DMS79 (cell line): ENCODE results near the gene BMPR1B.
"Not testable (repeated sequence)": the region's sequence is repeated elsewhere in the genome, so short reads cannot be mapped to it uniquely, and the experiment has no call there.

ENCODE experiments used
- DNase-seq: peaks from one replicate; lab custom pipeline; 2025; lab: John Stamatoyannopoulos, UW

BMPR1B gene

DNA sequence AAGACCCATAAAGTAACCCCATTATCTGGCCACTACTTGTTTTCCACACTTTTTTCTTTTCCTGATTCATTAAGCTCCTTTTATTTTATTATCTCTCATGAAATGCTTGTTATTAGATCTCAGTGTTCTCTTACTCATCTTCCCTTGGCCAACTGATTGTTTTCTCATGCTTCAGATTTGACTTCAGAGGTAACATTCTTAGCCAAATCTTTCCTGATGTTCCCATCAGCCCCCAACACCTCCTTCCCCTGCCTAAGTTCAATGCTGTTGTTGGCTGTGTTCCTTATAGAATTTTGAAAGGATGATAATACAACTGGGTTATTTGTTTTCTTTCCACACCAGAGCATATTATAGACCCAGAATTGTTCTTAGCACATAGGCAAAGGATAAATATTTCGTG lies 75.6 kb downstream of the BMPR1B start:
- no peak for DNase-seq

DNA sequence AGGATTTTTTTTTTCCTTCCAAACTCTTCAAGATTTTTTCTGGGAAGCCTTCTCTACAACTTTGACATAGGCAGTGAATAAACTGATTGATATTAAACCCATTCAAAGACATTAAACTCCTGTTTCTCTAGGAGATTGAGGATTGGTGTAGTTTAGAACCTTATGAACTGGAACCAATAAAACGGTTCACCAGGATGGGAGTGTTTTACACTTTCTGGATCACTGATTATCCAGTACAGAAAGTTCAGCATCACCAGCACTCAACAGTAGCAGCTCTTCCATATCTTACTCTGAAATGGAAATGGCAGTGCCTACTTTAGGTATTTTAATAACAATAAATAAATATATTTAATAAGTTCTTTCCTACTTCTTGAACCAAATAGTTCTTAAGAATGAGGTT lies 76.7 kb downstream of the BMPR1B start:
- no peak for DNase-seq

GRCh38 chr4:94841166-94841863 lies 83.6 kb downstream of the BMPR1B start:
- not testable (repeated sequence) for DNase-seq

DNA sequence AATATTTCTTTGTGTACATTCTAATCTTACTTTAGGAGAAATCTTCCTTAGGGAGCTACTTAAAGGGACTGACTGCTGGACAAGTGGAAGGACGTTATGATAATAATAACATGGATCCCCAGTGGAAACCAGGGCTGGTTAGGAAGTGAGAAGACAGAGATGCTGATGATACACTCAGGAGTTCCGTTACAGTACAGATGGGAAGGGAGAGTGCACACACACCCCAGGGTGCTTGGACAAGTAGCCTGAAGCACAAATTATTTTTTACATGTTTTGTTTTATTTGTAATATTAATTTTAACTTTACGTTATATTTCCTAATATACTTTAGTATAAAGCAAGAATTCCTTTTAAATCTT lies 84.1 kb downstream of the BMPR1B start:
- no peak for DNase-seq

DNA sequence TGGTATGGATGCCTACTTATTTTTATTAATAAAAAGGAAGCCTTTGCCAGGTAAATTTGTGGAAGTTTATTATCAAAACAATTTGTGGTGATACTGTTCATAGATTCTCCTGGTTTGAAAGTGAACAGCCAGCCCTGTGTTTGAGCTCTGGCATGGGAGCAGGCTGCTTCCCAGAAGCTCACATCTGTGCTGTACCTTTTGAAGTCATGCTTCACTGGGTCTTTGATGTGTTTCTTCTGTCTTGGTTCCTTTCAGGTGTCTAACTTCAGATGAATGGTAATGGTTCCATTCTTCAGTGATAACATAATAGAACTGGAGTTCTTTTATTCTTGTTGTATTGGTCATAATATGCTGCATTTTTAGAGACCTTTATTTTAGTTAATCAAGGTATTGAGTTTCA lies 85.5 kb downstream of the BMPR1B start:
- no peak for DNase-seq

DNA sequence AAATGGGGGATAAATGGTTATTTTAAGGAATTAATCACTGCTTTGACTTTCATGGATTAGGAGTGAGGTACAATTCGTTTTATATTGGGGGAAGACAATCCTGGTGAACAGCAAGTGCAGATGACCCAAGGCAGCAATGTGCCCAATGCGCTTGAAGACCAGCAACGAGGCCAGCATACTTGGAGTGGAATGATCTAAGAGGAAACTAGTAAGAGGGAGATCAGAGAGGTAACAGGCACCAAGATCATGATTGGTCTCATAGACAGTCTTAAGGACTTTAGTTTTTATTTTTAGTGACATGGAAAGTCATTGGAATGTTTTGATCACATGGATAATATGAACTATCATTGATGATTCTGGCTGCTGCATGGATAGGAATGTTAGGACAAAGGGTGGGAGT lies 90.6 kb downstream of the BMPR1B start:
- no peak for DNase-seq

DNA sequence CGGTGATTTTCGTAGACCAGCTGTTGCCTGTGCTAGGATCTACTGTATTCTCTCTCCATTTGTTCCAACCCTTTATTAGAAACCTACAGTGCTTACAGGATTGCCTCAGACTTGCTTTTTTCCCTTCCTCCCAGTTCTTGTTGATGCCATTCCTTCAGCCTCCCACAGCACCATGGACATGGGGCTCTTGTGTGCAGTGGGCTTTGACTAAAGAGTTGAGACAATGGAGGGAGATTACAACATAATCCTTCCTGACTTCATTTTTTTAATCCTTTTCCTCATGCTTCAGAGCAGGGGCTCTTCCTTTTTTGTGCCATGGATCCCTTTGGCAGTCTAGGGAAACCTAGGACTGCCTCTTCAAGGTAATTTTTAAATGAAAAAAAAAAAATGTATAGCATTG lies 92.1 kb downstream of the BMPR1B start:
- DNase-seq: no peak

GRCh38 chr4:94852616-94853015 lies 94.9 kb downstream of the BMPR1B start:
- no peak for DNase-seq

- DNase-seq: no peak
Observed at GRCh38 chr4:94856030-94856429, 98.3 kb downstream of the BMPR1B start.

GRCh38 chr4:94870146-94870545 lies 112.4 kb downstream of the BMPR1B start:
- DNase-seq: no peak

DNA sequence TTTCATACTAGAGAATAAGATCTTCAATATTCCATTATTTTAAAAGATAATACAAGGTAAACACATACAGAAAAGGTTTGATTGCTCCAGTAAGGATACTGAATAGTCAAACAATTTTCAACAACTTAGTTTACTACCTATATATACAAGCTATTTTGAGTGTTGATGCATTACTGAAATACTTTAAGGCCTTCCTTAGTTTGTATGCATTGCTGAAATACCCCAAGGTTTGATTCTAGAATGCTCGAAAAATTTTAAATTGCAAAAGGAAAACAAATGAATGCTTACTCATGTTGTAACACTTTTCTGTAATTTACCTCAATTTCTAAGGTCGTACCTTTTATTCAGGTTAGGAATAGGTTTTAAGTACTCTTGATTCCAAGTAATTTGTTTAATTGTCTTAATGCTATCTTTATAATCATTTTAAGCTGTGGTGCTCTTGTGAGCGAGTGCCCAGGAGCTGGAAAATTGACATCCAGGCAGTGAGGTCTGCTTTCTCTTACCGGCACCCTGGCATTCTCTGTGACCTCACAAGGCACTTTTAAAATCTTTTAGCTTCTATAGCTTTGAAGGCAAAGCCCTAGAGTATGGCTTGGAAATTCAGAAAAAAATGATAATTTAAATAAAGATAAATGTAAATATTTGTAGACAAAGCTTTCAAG lies 114.0 kb downstream of the BMPR1B start:
- no peak for DNase-seq

DNA sequence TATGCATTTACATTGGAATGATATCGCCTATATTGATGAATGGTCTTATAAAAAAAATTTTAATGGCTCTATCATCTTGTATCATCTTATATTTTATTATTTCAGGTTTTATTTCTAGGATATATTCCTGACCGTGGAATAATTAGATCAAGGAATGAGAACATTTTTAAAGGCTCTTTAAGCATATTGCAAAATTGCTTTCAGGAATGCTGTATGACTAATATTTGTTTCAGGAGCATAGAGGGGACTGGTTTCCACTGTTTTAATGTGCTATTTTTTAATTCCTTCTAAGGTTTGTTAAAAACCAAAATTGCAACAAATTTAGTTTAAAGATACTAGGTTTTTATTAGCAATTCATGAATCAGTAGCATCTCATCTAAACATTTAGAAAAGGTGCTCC lies 120.2 kb downstream of the BMPR1B start:
- no peak for DNase-seq

DNA sequence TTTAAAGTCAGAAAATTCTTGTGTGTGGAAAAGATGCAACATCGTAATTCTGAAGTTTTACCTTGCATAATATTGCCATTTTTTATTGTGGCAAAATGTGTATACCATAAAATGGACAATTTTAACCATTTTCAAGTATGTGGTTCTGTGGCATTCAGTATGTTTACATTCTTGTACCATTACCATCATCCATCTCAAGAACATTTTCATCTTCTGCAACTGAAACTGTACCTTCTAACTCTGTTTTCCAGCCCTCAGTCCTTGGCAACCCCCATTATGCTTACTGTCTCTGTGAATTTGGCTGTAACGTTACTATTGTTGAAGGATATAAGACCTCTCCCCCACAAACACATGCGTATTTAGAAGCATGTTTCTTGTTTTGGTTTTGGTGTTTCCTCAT lies 123.2 kb downstream of the BMPR1B start:
- no peak for DNase-seq

GRCh38 chr4:94882756-94883155 lies 125.0 kb downstream of the BMPR1B start:
- no peak for DNase-seq

- no peak for DNase-seq
Observed at GRCh38 chr4:94887027-94887426, 129.3 kb downstream of the BMPR1B start.

DNA sequence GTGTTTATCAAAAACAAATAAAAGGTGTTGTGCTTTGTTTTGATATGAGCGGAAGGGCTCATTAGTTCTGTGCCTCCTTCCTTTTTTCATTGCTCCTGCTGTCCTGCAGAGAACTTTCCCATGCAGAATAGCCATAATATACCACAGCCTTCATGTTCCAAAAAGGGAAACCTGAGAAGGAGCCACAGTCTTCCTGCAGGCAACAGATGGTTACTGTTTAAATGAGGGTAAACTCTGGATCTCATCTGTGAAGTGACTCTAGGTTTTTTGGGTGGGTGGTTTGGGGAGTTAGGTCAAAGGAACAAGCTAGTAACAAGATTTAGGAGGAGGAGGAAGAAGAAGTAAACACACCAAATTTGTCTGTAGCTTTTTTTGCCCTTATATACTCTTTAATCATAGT lies 131.8 kb downstream of the BMPR1B start:
- DNase-seq: no peak

DNA sequence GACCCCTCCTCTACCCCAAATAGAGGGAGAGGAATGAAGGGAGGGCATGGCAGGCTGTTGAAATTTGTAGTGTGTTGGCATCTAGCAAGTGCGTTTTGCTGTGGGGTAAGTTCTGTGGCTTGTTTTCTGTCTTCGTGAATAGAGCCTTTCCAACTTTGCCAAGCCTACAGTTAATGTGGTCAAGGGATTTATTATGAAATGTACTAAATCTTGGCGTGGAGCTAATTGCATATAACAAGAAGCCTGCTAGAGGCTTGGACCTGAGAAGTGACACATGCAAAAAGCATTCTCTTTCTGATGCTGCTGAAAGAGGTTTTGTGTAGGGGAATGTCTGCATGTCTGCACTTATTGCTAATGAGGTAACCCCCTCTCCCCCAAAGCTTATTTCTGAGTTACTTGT lies 132.2 kb downstream of the BMPR1B start:
- DNase-seq: no peak

DNA sequence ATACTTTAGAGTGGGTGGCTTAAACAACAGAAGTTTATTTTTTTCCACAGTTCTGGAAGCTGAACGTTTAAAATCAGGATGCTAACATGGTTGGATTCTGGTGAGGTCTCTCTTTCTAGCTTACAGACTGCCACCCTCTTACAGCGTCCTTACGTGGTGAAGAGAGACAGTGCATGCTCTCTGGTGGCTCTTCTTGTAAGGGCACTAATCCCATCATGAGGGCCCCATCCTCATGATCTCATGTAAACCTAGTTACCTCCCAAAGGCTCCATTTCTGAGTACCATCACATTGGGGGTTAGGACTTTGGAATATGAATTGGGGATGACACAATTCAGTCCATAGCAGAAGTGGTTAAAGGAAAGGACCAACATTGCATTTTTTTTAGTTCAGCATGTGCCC lies 132.8 kb downstream of the BMPR1B start:
- no peak for DNase-seq

GRCh38 chr4:94892051-94892450 lies 134.3 kb downstream of the BMPR1B start:
- no peak for DNase-seq

DNA sequence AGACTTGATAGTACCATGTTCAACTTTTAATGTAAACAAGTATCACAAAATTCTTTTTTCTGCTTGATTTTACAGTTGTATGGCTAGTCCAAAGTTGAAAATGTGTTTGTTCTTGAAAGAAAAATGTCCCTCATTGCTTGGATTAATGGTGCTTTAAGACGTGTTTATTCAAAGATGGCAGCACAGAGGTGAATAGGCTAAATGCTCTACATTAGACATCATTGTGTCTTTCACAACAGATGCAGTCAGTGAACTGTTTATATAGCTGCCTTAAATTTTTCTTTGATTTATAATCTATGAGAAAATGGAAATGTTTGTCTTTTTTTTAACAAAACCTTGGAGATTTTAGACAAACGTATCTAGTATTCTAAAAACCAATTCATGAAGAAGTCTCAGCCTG lies 137.3 kb downstream of the BMPR1B start:
- DNase-seq: no peak

DNA sequence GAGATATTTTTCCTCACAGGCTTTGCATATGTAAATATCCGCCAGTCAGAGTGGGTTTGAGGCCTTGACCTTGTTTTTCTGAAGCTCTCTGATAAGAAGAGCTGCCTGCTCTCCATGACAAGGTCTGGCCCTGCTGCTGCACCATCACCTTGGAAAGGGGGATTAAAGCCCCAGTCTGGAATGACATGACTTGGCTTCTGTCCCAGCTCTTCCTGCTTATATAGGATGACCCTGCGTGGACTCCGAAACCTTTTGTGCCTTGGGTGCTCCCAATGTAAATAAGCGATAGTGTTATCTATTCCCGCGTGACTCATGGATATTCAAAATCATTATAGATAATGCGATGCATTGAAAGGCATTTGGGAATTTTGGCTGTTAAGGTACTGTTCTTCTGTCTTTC lies 139.3 kb downstream of the BMPR1B start:
- no peak for DNase-seq

GRCh38 chr4:94905511-94905910 lies 147.8 kb downstream of the BMPR1B start:
- DNase-seq: no peak

- DNase-seq: peak; percentile 1
Observed at GRCh38 chr4:94909645-94910044, 151.9 kb downstream of the BMPR1B start.

- DNase-seq: no peak
Observed at GRCh38 chr4:94911106-94911505, 153.4 kb downstream of the BMPR1B start.
